GM21786 (cell line): ENCODE measurements around the gene FBXL15.

Experiments used
- ATAC-seq: cut with Tn5 transposase; IDR thresholded peaks from one replicate; pipeline ENCODE4 v1.9.1; 2021; ENCODE audit not compliant: unreplicated experiment

Gene FBXL15

DNA sequence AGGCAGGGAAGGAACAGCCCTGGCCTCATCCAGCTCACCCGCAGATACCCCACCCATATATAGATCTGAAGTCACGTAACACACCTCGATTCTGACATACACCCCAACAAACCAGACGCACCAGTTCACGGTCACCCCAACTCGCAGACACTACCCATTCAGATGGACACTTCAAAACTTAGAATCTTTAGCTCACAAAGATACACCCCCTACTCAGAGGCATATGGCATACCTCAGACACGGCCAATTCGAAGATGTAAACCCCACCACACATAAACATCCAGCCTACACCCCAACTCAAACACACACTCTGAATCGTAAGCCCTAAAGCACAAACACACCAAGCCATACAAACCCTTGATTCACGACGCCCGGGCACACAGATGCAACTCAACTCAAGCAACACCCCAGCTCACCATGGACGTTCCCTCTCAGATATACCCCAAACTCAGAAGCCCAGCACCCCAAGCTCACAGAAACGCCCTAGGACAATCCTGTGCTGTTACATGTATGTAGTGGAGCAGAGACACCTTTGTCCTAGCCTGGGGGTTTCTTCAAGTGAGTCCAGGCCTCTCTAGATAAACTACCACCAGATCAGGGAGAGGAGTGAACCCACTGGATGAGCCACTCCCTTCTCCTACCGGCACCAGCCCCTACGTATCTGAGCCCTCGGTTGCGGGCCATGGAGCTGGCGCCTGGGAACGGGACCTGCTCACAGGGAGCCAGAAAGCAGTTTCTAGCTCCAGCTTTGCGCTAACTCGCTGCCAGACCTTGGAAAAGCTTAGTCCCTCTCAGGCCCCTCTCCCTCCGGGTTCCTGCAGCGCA lies 10.8 kb upstream of the FBXL15 start:
- ATAC-seq, result no peak

GRCh38 chr10:102410429-102411073 lies 10.1 kb upstream of the FBXL15 start:
- no peak for ATAC-seq

- ATAC-seq, result no peak
Measured at GRCh38 chr10:102411341-102412255, 9.0 kb upstream of the FBXL15 start.

GRCh38 chr10:102412293-102412692 lies 8.3 kb upstream of the FBXL15 start:
- no peak for ATAC-seq

- ATAC-seq, result no peak
Measured at GRCh38 chr10:102413053-102413705, 7.5 kb upstream of the FBXL15 start.

- ATAC-seq, result no peak
Measured at GRCh38 chr10:102413806-102414561, 6.7 kb upstream of the FBXL15 start.

GRCh38 chr10:102414749-102415148 lies 5.9 kb upstream of the FBXL15 start:
- no peak for ATAC-seq

DNA sequence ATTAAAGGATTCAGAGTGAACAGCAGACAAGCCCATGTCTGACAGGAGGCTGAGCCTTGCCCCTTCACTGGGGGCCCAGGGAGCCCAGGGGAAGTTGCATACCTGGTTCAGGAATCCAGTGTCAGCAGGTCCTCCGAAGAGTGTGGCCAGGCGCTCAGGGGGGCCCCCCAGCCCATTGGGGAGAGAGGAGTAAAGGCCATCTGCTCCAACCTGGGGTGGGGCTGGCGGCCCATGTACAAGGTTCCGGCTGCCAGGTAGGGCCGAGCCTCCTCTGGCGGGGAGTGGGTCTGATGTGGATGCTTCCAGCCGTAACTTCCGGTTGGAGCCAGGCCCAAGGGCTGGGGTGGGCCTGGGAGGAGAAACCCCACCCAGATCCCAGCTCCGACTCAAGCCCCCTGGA lies 4.4 kb upstream of the FBXL15 start:
- ATAC-seq, result no peak

DNA sequence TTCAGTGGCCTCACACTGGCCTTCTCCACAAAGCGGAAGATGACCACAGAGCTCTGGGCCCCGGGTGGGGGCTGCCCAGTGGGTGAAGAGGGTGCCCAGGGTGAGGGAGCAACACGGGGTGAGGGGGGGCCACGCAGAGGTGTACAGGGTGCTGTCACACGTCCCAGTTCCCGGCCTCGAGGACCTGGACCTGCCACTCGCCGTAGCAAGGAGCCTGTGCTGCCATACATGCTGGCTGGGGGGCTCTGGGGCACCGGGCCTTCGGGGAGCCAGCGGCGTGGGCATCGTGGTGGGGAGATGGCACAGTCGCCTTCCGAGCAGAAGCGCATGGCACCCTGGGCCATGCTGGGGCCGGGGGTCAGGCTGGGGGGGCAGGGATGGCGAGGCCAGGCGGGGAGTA lies 3.9 kb upstream of the FBXL15 start:
- no peak for ATAC-seq

- no peak for ATAC-seq
Measured at GRCh38 chr10:102418622-102419268, 1.9 kb upstream of the FBXL15 start, which contains the start of gene PSD. TSS of gene PSD (minus strand) at chr10:102418785. CDS start at chr10:102417038, 1,747 bp downstream.

DNA sequence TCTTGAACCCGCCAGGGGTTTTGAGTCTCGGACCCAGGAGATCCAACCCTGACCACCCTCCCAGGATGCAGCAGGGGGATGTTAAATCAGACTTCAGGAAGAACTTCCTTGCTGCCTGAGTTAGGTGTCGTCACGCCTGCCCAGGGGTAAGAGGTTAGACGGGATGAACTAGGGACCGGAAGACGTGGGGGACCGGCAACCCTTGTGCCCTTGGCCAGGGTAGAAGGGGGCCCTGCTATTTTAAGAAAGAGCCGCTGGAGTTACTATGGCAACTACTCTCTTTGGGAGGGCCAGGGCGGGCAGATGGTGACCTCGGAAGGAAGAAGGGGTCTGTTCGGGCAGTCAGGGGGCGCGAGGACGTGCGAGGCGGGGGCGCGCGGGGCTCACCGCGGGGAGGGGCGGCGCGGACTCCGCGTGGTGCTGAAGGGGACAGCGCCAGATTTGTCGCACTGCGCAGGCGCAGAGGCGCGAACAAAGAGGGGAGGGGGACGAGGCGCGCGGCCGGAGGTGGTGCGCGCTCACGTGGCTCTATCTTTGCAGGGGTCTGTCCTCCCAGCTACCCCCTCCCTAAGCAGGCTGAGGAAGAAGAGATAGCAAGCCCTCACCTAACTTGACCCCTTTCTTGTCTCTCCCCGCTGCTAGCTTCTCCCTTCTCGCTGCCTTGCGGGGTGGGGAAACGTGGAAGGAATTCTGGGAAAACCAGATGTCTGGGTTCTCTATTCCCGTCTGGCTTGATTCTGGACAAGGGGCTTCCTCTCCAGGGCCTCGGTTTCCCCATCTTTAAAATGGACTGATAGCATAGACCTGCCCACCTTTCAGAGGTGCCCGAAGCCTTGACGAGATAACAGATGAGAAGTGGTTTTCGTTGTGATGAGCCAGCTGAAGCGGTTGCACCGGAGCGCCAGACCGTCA lies 1.1 kb upstream of the FBXL15 start:
- ATAC-seq, result no peak

- no peak for ATAC-seq
Measured at GRCh38 chr10:102420181-102420713, 389 bp upstream of the FBXL15 start.

- no peak for ATAC-seq
Measured at GRCh38 chr10:102421507-102421756, 796 bp downstream of the FBXL15 start.

DNA sequence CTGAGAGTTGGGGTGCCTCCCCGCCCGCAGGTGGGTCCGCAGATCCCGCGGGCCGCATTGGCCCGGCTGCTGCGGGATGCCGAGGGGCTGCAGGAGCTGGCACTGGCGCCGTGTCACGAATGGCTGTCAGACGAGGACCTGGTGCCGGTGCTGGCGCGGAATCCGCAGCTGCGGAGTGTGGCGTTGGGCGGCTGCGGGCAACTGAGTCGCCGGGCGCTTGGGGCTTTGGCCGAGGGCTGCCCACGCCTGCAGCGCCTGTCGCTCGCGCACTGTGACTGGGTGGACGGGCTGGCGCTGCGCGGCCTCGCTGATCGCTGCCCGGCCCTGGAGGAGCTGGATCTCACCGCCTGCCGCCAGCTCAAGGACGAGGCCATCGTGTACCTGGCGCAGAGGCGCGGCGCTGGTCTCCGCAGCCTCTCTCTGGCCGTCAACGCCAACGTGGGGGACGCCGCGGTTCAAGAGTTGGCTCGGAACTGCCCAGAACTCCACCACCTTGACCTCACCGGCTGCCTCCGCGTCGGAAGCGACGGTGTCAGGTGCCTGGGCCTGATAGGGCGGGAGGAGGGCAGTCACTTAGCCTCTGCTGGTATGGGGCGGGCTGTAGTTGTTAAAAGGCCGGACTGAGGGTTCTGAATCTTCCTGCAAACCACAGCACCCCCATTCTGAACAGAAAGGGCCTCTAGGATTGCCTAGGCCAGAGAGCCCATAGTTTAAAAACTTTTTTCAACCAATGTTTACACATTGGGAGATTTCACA lies 1.3 kb downstream of the FBXL15 start:
- ATAC-seq, result no peak

GRCh38 chr10:102422545-102423129 lies 2.0 kb downstream of the FBXL15 start:
- no peak for ATAC-seq

DNA sequence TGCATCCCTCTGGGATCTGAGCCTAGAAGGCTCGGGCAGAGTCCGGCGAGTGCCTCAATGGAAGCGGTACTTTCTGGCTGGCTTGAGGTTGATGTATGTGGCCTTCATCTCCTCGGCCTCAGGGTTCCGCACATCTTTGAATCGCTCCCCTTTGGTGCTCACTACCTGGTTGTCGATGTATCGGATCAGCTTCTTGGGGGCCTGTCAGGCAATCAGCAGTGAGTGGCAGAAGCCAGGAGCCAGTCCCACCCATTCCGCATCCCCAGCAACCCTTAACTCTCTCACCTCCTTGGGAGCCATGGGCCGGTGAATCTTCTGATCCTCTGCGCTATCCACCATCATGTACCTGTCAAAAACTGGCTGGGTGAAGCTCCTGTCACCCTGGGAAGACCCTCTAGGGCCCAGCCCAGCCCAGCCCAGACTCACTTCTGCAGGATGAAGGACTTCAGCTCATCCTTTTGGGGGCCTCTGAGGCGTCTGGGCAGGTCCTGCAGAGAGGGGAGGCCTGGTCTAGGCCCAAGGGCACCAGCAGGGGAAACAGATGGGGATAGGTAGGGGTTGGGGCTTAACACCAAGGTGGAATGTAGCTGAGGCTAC lies 2.8 kb downstream of the FBXL15 start:
- ATAC-seq, result no peak

DNA sequence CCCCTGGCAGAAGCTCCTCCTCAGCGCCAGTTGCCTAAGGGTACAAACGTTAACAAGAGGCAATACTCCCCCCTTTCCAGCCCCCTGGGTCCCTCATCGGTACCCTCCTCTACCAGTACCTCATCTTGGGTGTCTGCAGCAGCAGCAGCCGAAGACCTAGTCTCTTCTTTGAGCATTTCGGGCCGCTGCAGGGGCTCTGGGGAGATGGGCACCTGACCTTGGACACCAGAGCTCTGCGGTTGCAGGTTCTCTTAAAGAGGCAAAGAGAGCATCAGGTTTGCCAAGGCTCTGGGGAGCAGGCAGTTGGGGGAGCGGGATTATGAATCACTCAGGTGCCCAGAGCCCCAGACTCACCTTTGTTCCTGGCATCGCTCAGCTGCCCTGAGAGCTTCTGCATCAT lies 3.5 kb downstream of the FBXL15 start:
- no peak for ATAC-seq
